Right atrium auricular region (tissue), 2 donors: ENCODE data around the gene TBC1D20. TPM values are rescaled to one million over a fixed set of nuclear protein-coding genes. Genes with fewer than 3 reads are reported as not detected.

Experiments
- DNase-seq: peaks from one replicate; pipeline ENCODE4 v3.0.0-alpha.2; 2019; ENCODE audit warnings: low spot score
- H3K27ac ChIP-seq, 2 donors: fragments of 200-600 bp; sonication (generic); 1 replicate in 1 of 2; 2 replicates in 1 of 2; pipeline ENCODE4 v1.5.1; 2016 to 2019
- H3K27me3 ChIP-seq, 2 donors: fragments of 200-600 bp; sonication (generic); one replicate each; pipeline versions ENCODE4 v1.5.1 to v1.6.0; 2017 to 2019
- H3K36me3 ChIP-seq: fragments of 200-600 bp; sonication (generic); one replicate; pipeline ENCODE4 v1.5.1; 2016
- H3K4me1 ChIP-seq, 2 donors: fragments of 200-600 bp; sonication (generic); one replicate each; pipeline versions ENCODE4 v1.5.1 to v1.6.0; 2017 to 2019
- H3K4me3 ChIP-seq, 2 donors: fragments of 200-600 bp; sonication (generic); 1 replicate in 1 of 2; 2 replicates in 1 of 2; pipeline ENCODE4 v1.5.1; 2017 to 2019; ENCODE audit warnings: mild to moderate bottlenecking in 1 of 2, moderate library complexity in 1 of 2
- H3K9me3 ChIP-seq, 2 donors: fragments of 200-600 bp; sonication (generic); one replicate each; pipeline ENCODE4 v1.5.1; 2019
- CTCF ChIP-seq, 2 donors: fragments of 200-600 bp; sonication (generic); IDR thresholded peaks; one replicate each; pipeline ENCODE4 v1.5.1; 2019; ENCODE audit warnings: antibody characterized with exemption in 2 of 2
- total RNA-seq, 2 donors: library from RNA; depleted of rRNA; stranded (reverse); fragments of >200 nt; gene quantifications; one replicate each; pipeline ENCODE4 v1.1.0, GENCODE V29; 2016

TBC1D20 gene
- total RNA-seq, 2 donors from 2014 or later, result 24.3 to 27.0 TPM

- no peak overlapping the region for H3K27ac ChIP-seq
- H3K4me1 ChIP-seq, result no peaks in the 10 kb centered on the region
- no peak for TF ChIP-seq CTCF (IDR thresholded peaks at IDR 0.05)
- no peaks in the 10 kb centered on the region for H3K27me3 ChIP-seq
- H3K4me3 ChIP-seq, result no peak overlapping the region
- H3K36me3 ChIP-seq, result peaks cover 32% of the 10 kb centered on the region
- DNase-seq, result no peak
- no peaks in the 10 kb centered on the region for H3K9me3 ChIP-seq
Observed at GRCh38 chr20:417801-418342, 44.5 kb downstream of the TBC1D20 start.

DNA sequence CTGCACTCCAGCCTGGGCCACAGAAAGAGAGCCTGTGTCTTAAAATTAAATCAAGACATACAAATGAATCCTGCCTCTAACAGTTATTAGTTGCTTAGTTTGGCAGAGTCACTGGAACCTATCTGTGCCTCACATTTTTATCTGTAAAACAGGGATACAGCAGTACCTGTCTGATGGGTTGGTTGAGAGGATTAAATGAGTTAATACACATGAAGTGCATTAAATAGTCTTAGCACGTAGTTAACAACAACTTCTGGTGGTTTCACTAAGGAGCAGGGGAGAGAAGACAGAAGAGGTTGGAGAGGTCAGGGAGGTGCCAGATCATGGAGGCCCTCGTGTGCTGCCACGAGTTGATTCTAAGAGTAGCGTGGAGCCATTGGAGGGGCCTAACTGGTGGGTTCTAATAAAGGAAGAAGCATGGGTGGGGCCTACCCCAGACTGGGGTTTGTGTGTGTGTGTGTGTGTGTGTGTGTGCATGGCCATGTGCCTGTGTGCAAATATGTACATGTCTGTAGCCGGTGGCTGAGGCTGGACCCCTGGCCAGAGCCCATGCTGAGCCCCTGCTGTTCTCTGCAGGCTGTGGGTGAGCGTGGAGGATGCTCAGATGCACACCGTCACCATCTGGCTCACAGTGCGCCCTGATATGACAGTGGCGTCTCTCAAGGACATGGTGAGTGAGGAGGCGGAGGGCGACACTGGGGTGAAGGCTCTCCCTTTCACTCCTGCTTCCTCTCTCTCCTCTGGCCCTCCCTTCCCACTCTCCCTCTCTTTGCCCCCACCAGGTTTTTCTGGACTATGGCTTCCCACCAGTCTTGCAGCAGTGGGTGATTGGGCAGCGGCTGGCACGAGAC is 45.2 kb downstream of the TBC1D20 start:
- no peak overlapping the region for H3K4me3 ChIP-seq
- no peaks in the 10 kb centered on the region for H3K9me3 ChIP-seq
- DNase-seq, result no peak
- H3K27ac ChIP-seq, result no peak overlapping the region
- TF ChIP-seq CTCF (IDR thresholded peaks at IDR 0.05), result no peak
- H3K4me1 ChIP-seq, result no peaks in the 10 kb centered on the region
- H3K36me3 ChIP-seq, result peaks cover 25% of the 10 kb centered on the region
- no peaks in the 10 kb centered on the region for H3K27me3 ChIP-seq

DNA sequence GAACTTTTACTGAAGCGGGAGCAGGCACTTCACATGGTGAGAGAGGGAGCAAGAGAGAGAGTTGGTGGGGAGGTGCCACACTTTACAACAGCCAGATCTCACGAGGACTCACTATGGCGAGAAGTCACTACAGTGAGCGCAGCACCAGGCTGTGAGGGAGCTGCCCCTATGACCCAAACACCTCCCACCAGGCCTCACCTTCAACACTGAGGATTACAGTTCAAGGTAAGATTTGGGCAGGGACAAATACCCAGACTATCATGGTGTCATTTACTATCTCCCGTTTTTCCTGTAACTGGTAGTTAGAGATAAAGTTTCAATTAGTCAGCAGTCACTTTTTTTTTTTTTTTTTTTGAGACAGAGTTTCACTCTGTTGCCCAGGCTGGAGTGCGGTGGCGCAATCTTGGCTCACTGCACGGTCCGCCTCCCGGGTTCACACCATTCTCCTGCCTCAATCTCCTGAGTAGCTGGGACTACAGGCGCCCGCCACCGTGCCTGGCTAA is 46.5 kb downstream of the TBC1D20 start:
- Histone ChIP-seq H3K4me1 (no peaks in the 10 kb centered on the region), H3K27ac (no peak overlapping the region), H3K4me3 (no peak overlapping the region), H3K9me3 (no peaks in the 10 kb centered on the region), H3K36me3 (peaks cover 17% of the 10 kb centered on the region), H3K27me3 (no peaks in the 10 kb centered on the region)
- DNase-seq, result no peak
- no peak for TF ChIP-seq CTCF (IDR thresholded peaks at IDR 0.05)

DNA sequence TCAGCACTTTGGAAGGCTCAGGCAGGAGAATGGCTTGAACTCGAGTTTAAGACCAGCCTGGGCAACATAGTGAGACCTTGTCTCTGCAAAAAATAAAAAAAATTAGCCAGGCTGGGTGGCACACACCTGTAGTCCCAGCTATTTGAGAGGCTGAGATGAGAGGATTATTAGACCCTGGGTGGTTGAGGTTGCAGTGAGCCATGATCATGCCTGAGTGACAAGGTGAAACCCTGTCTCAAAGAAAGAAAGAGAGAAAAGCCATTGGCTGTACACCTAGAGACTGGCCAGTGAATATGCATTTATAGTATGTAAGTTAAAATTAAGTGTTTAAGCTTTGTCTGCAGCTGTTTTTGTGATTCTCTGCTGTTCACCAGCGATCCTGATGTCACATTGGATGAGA is 48.2 kb downstream of the TBC1D20 start:
- Histone ChIP-seq H3K36me3 (peaks cover 14% of the 10 kb centered on the region), H3K4me3 (no peak overlapping the region), H3K27ac (no peak overlapping the region), H3K9me3 (no peaks in the 10 kb centered on the region), H3K27me3 (no peaks in the 10 kb centered on the region), H3K4me1 (peaks cover 0 to 13% of the 10 kb centered on the region in 2 donors)
- no peak for DNase-seq
- no peak for TF ChIP-seq CTCF (IDR thresholded peaks at IDR 0.05)

DNA sequence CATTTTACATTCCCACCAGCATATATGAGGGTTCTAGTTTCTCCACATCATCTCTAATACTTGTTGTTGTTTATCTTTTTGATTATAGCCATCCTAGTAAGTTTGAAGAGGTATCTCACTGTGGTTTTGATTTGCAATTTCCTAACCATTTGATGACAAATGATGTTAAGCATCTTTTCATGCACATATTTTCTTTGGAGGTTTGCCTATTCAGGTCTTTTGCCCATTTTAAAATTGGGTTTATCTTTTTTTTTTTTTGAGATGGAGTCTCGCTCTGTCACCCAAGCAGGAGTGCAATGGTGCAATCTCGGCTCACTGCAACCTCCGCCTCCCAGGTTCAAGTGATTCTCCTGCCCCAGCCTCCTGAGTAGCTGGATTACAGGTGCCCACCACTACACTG is 50.3 kb downstream of the TBC1D20 start:
- no peak for DNase-seq
- Histone ChIP-seq H3K4me3 (no peak overlapping the region), H3K36me3 (peaks cover 13% of the 10 kb centered on the region)

More for the DNA sequence above, 50.3 kb downstream of the TBC1D20 start:
- Histone ChIP-seq H3K27ac (no peak overlapping the region), H3K4me1 (peaks cover 0 to 22% of the 10 kb centered on the region in 2 donors), H3K9me3 (no peaks in the 10 kb centered on the region), H3K27me3 (no peaks in the 10 kb centered on the region)
- no peak for TF ChIP-seq CTCF (IDR thresholded peaks at IDR 0.05)
